LHCN-M2 (cell line): ENCODE measurements around the gene APC. TPM values are rescaled to one million over a fixed set of nuclear protein-coding genes. Genes with fewer than 3 reads are reported as not detected.
"Not testable (repeated sequence)": the region's sequence is repeated elsewhere in the genome, so short reads cannot be mapped to it uniquely, and the experiment has no call there.

Experiments
- DNase-seq: peaks from one replicate; pipeline ENCODE4 v3.0.0-alpha.2; 2012; ENCODE audit warnings: low read depth
- total RNA-seq: library from RNA; depleted of rRNA; stranded (reverse); fragments of >200 nt; gene quantifications from 2 replicates; pipeline ENCODE4 v1.2.3, GENCODE V29; 2014

The APC gene
- total RNA-seq, 1 experiment from 2014 or later, result 40.0 TPM

DNA sequence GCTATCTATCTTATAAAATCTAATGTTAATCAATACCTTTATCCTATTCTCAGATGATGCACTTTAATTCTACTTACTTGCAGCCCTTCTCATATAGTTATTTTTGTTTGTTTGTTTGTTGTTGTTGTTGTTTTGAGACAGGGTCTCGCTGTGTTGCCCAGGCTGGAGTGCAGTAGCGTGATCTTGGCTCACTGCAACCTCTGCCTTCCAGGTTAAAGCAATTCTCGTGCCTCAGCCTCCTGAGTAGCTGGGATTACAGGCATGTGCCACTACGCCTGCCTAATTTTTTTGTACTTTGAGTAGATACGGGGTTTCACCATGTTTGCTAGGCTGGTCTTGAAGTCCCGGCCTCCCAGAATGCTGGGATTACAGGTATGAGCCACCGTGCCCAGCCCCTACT is 20.8 kb upstream of the APC start:
- not testable (repeated sequence) for DNase-seq

DNA sequence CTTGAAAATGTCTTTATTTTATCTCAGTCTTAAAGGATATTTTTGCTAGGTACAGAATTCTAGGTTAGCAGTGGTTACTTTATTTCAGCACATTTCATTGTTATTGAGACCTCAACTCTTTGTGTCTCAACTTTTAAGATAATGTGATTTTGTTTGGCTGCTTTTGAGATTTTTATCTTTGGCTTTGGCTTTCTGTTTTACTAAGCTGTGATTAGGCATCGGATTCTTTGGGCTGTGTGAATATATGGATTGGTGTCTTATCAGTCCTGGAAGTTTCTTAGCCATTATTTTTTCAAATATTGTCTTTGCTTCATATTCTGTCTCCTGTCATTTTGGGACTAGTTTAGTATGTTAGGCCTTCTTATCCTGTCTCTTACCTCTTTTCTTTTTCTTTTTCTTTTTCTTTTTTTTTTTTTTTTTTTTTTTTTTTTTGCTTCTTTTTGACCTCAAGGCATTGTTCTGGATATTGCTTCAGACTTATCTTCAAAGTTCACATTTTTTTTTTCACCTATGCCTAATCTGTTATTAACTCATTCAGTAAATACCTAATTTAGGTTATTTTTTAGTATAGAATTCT is 20.1 kb upstream of the APC start:
- DNase-seq, result no peak

DNA sequence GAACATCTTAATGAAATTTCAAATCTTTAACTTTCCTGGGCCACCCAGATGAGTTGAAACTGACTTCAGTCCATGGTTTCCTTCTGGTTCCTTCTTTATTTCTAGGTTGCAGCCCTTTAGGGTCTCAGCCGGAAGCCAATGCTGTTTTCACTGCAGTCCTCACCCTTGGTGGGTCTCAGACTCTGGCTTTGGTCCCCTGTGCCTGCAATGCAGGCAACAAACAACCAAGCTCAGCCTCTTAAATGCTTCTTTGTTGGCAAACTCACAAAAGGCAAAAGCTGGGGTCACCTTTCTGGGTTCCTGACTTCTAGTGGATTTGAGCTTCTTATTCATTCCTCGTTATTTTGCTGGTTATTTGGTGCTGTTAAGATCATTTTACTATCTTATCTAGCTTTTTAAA is 19.3 kb upstream of the APC start:
- no peak for DNase-seq

DNA sequence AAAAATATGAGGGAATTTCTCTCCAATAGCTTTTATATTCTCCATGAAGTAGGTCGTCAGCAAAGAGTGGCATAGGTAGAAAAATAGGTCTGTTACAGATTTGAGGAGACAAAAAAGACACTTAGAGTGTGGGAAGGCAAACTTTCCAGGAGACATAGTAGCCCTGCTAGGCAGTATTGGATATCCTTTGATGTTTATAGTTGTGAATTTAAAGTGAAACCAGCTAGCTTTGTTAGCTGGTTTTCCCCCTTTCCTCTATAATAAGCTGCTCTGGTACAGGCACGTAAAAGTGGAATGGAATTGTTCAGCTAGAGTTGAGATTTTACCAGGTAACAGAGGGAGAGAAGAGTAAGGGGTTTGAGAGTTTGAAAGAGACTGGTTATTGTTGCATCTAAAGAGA is 17.1 kb upstream of the APC start:
- DNase-seq, result no peak

DNA sequence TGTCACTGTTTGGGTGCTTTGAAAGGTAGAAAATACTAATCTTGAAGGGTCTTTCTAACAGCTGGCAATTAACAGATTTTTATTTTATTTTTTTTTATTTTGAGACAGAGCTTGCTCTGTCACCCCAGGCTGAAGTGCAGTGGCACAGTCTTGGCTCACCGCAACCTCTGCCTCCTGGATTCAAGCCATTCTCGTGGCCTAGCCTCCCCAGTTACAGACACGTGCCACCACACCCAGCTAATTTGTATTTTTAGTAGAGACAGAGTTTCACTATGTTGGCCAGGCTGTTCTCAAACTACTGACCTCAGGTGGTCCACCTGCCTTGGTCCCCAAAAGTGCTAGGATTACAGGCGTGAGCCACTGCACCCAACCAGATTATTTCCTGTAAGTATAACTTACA is 12.8 kb upstream of the APC start:
- no peak for DNase-seq

DNA sequence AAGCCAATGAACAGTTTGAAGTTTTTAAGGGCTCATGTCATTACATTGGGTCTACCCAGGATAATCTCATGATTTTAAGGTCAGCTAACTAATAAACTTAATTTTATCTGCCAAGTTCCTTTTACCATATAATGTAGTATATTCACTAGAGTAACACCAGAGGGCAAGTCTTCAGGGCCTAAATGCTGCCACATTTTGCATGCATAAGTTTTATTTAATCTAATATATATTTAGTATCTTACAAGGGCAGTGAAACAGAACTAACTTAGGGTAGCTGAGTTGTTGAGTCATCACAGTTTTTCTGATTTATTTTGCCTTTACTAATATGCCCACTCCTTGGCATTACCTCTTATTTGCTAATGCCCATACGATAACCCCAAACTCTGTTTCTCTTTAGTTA is 8.1 kb upstream of the APC start:
- DNase-seq, result no peak

DNA sequence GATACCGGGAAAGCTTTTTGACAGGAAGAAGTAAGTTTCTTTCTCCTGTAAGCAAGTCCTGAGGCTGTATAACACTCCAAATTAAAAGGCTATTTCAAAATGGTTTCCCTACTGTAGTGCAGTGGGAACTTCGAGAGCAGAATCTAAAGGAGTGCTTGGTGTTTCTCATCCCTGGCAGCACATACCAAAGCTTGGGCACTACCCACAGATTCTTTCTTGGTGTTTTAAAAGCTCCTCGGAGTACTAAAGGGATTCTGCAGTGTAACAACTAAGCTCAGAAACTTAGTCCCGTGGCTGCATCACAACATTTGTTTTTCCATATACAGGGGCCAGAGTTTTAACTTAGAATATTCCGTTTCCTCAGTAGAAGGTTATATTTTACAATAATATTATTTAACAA is 5.6 kb upstream of the APC start:
- no peak for DNase-seq

DNA sequence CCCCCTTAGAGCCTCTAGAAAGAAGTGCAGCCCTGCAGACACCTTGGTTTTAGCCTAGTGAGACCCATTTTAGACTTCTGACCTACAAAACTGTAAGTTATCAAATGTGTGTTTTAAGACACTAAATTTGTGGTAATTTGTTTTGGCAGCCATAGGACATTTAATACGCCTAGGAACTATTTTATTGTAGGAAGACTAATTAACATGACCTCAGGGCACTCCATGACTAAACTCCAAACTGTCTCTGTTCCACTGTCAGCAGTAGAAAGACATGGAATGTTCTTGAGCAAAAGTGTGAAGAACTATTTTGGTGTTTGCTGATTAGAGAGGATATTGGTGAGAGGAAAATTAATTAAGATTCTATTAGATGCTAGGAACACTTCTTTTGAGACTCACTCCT is 4.1 kb upstream of the APC start:
- no peak for DNase-seq

DNA sequence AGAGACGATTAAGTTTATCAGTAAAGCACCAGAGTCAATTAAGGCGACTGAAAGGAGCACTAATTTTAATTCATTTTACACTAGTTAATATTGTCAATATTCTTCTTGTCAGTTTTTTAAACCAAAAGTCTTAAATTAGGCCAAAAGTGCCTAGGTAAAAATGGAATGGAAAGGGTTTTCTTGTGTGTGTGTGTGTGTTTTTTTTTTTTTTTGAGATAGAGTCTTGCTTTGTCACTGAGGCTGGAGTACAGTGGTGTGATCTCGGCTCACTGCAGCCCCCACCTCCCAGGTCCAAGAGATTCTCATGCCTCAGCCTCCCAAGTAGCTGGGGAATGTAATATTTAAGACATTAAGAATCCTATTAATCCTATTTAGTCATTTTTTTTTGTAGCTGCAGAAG is 3.1 kb upstream of the APC start:
- no peak for DNase-seq

DNA sequence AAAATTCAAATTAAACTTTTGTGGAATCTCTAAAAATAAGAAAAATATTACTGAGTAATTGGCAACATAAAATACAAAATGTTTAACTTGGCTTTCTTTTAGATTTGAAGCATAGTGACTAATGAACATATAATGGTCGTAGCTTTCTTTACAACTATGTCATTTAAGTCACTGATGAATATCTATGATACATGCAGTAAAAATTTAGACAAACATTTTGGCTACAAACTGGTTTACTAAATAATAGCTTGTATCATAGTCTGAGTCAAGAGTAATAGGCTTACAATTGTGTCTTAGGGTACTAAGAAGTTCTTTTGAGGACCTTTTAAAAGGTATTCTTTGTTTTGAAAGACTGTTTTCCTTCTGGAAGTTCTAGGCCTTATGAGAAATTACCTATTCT is 2.0 kb upstream of the APC start:
- peak; percentile 48 for DNase-seq

DNA sequence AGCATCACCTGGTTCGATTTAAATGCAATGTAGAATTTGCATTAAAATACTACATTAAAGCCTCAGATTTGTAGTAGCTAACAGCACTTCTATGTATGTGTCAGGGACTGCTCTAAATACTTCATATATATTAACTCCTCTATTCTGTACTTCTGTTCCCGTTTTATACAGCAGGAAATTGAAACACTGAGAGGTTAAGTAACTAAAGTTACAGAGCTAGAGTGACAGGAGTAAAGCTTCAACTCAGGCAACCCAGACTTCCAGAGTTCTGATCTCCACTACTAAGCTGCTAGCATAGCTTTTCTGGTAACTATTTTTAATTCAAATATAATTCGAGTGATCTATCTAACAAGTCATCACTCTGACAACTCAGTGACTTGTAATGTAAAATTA is 619 bp upstream of the APC start:
- peak; percentile 1 for DNase-seq

DNA sequence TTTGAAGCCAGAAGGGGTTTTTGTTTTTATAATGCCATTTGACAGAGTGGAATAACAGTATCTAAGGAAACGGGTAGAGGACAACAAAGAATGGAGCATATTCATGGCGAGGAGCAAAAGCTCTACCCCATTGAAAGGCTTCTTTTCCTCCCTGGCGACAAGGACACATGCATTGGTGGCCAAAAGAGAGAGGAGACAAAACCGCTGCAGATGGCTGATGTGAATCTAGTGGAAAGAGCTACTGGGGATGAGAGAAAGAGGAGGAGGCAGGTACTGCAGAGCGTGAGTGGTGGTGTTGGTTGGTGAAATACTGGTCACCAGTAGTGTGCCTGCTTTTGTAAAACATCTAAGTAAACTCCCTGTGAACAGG is 491 bp downstream of the APC start:
- DNase-seq, result peak; percentile 10

DNA sequence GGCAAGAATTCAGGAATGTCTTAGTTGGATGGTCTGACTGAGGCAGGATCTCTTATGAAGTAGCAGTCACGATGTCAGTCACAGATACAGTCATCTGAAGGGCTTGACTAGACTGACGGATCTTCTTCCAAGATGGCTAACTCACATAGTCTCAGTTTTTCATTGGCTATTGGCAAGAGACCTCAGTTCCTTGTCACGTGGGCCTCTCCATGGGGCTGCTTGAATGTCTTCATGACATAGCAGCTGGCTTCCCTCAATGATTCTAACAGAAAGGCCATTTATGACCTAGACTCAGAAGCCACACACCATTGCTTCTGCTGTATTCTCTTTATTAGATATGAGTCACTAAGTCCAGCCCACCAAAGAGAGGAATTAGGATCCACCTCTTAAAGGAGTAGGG is 4.7 kb downstream of the APC start:
- DNase-seq, result peak; percentile 12

DNA sequence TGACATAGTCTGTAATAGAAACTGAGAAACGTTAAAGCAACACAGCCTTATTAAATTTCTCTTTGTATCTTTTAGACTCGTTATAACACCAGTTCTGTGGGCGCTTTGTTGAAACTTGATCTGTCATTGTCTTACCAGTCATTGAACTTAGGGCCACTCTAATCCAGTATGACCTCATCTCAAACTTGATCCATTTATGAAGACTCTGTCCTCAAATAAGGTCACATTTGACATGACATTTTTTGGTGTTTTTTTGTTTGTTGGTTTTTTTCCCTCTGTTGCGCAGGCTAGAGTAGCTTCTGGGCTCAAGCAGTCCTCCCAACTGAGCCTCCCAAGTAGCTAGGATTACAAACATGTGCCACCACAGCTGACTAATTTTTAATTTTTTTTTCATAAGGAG is 5.9 kb downstream of the APC start:
- DNase-seq, result no peak

DNA sequence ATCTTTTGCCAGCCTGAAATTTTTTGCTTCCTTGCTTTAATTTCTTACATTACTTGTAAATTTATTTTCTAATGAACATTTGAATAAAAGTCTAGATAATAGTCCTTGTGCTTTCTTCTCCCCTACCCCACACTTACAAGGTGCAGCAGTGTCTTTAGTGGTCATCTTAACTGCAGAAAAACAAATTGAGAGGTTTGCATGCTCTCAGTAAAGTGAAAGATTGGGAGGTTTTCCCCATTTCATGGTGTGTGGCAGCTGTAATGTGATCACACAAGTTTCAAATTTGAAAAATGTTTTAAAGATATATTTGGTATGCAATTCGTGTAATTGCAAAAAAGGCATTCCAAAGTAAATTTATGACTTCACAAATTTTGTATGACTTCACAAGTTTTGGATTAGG is 14.7 kb downstream of the APC start:
- no peak for DNase-seq

DNA sequence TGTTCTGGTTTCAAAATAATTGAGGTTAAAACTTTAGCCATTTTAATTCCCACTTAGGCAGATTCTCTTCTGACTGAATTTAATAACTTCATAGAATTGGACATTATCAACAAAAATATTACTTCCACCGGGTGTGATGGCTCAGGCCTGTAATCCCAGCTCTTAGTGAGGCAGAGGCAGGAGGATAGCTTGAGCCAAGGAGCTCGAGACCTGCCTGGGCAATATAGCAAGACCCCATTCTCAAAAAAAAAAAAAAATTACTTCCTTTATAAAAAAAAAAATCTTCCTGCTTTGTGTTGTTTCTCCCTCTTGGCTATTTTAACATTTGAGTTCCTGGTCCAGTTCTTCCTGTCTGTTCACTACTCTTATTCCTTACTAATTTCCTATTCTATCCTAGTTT is 18.0 kb downstream of the APC start:
- no peak for DNase-seq

DNA sequence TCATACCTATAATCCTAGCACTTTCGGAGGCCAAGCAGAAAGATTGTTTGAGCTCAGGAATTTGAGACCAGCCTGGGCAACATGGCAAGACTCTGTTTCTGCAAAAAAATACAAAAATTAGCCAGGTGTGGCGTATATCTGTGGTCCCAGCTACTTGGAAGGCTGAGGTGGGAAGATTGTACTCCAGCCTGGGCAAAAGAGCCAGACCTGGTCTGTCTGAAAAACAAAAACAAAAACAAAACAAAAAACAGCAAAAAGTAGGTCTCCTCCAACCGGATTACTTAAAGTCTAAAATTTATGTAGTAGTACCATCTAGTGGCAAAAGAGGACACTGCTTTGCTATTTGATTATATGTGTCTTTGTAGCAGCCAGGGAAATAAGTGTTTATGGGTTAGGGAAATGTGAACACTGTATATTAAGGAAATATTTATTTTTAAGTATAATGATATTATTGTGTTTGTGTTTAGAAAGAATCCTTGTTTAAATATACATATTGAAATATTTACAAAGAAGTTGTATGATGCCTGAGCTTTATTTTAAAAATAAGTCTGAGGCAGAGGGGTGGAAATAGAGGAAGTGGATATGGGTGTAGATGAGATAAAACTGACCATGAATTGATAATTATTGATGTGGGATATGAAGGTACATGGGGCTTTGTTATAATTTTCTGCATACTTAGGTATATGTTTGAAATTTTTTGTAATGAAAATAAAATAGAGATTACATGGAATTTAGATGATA is 20.0 kb downstream of the APC start:
- DNase-seq, result peak; percentile 66

DNA sequence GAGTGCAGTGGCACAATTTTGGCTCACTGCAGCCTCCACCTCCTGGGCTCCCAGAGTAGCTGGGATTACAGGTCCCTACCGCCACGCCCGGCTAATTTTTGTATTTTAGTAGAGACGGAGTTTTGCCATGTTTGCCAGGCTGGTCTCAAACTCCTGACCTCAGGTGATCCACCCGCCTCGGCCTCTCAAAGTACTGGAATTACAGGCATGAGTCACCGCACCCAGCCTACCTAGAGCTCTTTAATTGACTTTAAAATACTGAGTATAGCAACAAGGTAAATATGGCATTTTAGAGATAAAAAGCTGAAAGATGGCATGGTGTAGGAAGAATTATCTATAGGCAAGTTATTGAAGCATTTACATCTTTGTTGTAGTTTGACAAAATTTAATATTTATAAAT is 21.0 kb downstream of the APC start:
- DNase-seq, result no peak

DNA sequence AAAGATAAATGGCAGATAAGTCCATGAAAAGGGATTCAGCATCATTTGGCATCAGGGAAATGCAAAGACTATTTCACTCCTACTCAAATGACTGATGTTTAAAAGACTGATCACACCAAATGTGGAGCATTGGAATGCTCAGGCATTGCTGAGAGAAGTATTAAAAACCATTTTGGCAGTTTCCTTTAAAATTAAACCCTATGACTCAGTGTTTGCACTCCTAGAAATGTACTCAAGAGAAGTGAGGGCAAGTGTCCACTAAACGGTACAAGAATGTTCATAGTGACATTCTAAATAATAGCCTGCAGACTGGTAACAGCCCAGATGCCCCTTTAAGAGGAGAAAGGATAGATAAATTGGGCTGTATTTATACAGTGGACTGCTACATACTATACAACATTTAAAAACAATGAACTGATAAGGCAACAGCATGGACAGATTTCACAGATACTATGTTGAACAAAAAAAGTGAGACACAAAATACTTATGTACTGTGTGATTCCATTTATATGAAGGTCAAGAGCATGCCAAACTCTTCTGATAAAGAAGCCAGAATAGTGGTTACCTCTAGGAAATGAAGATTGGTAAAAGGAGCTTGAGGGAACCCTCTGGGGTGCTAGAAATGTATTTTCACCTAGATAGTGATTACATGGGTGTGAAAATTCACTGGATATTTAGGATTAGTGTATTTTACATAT is 24.6 kb downstream of the APC start:
- DNase-seq, result peak; percentile 82

DNA sequence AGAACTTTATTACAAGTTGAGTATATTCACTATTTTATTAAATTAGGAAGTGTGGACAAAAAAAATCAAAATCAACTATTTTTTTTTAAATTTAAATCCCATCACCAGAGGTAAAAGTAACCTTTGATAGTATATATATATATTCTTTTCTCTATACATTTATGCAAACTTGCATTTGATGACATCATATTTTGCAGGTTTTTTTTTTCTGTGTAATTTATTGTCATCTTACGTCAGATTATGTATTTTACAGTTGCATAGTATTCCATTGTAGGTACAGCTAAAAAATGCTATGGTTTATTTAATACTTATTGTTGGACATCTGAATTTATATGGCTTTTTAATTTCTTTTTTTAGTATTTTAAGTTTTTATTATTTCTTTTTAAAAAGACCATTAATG is 25.5 kb downstream of the APC start:
- no peak for DNase-seq

DNA sequence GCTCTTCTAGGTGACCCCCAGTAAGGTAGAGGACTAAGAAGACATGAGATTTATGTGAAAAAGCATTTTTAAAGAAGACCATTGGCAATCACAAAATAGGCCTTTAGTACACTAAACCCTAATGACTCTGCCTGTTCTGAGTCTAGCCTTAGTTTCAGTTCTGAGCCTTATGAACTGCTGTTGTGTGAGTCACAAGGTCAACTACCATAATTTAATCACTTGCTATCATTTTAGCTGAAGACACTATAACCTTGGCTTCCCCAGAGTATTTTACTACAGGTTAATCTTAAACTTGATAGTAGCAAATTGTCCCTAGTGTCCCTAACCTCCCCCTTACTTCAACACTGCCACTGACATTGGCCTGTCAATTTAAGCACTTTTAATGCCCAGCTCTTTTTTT is 34.4 kb downstream of the APC start:
- DNase-seq, result peak; percentile 63

DNA sequence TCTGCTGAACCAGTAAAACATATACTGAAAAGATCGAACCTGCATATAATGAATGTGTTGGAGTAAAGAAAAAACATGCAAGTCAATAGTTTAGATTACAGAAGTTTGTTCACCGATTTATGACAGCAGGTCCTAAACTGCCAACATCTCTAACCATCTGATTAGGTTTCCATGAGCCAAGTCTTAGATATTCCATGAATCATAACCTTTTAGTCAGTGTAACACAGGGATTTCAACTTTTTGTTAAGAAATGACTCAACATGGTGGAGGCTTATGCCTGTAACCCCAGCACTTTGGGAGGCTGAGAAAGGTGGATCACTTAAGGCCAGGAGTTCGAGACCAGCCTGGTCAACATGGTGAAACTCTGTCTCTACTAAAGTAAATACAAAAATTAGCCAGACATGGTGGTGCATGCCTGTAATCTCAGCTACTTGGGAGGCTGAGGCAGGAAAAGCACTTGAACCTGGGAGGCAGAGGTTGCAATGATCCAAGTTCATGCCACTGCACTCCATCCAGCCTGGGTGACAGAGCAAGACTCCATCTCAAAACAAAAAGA is 38.7 kb downstream of the APC start:
- DNase-seq, result peak; percentile 79

DNA sequence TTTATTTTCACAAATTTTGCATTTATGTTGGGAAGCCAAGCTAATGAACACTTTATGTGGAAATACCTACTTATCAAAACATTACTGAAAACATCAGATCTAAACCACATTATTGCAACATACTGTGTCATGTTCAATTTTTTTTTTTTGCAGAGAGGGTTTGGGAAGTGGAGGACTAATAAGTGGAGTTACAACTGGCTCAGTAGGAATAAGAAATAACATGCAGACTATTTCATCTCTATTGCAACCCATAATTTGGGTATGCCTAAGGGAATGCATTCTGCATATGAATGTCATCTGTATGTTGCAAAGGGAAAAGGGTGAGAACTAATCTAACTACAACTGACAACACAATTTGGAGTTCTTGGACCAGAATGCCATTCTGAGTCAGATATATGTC is 41.8 kb downstream of the APC start:
- peak; percentile 77 for DNase-seq
